Fibroblast of the aortic adventitia (primary cell): ENCODE measurements around the gene ZDHHC12. TPM values are rescaled to one million over a fixed set of nuclear protein-coding genes. Genes with fewer than 3 reads are reported as not detected.

Source experiments
- DNase-seq: peaks from one replicate; pipeline ENCODE4 v3.0.0-alpha.2; 2010; ENCODE audit warnings: low read depth
- H3K4me3 ChIP-seq: 2 replicates; pipeline ENCODE4 v1.5.1; 2011; ENCODE audit warnings: low read depth, mild to moderate bottlenecking, control low read depth, low read length, moderate library complexity
- CTCF ChIP-seq: IDR thresholded peaks from 2 replicates; pipeline ENCODE4 v1.5.1; 2011; ENCODE audit warnings: mild to moderate bottlenecking, low read length, control low read depth, inconsistent platforms; ENCODE audit not compliant: insufficient read depth
- total RNA-seq: library from RNA; depleted of rRNA; stranded (reverse); fragments of >200 nt; gene quantifications from 2 replicates; pipeline ENCODE4 v1.2.3, GENCODE V29; 2012; ENCODE audit warnings: low replicate concordance

Gene ZDHHC12
- total RNA-seq, 1 donor: 18.9 TPM

GRCh38 chr9:128712451-128713410, 11.2 kb downstream of the ZDHHC12 start:
- no peak for TF ChIP-seq CTCF
- no peak for DNase-seq
- no peak overlapping the region for H3K4me3 ChIP-seq

- H3K4me3 ChIP-seq: no peak overlapping the region
- no peak for DNase-seq
- TF ChIP-seq CTCF: no peak
Observed at GRCh38 chr9:128707446-128707845, 16.5 kb downstream of the ZDHHC12 start.

- H3K4me3 ChIP-seq: no peak overlapping the region
- no peak for DNase-seq
- TF ChIP-seq CTCF: no peak
Observed at GRCh38 chr9:128706671-128707381, 17.1 kb downstream of the ZDHHC12 start.

- DNase-seq: no peak
- no peak for TF ChIP-seq CTCF
- no peak overlapping the region for H3K4me3 ChIP-seq
Observed at GRCh38 chr9:128706045-128706444, 17.9 kb downstream of the ZDHHC12 start.

- DNase-seq: no peak
- TF ChIP-seq CTCF: no peak
- H3K4me3 ChIP-seq: no peak overlapping the region
Observed at GRCh38 chr9:128705051-128705965, 18.6 kb downstream of the ZDHHC12 start.

- TF ChIP-seq CTCF: no peak
- DNase-seq: no peak
- H3K4me3 ChIP-seq: no peak overlapping the region
Observed at GRCh38 chr9:128704356-128704670, 19.6 kb downstream of the ZDHHC12 start.
